H1 (cell line): Measurements from ENCODE around the gene SVIL. TPM values are rescaled to one million over a fixed set of nuclear protein-coding genes. Genes with fewer than 3 reads are reported as not detected.

Experiments
- CTCF ChIA-PET: fragments of 300-600 bp; sonication (Branson Sonifier 250); formaldehyde crosslinking; loops from one replicate; lab custom pipeline; 2021; ENCODE audit not compliant: partially characterized antibody; lab: Charles Lee
- POLR2A ChIA-PET: fragments of 300-600 bp; sonication (Branson Sonifier 250); formaldehyde crosslinking; loops from one replicate; lab custom pipeline; 2021; ENCODE audit warnings: inconsistent platforms; ENCODE audit not compliant: partially characterized antibody; lab: Charles Lee
- DNase-seq, 2 experiments: peaks; one replicate each; pipeline versions ENCODE4 v3.0.0 to v3.0.0-alpha.2; 2010 to 2022; ENCODE audit warnings: low spot score in 2 of 2, low read depth in 1 of 2, mixed read lengths in 1 of 2
- FAIRE-seq: peaks from 2 replicates; lab custom pipeline; 2011; peaks lifted over from hg19 to GRCh38; lab: Jason Lieb, UNC
- H2AFZ ChIP-seq: 2 replicates; pipeline ENCODE4 v1.8.1; 2012; ENCODE audit warnings: low read length, inconsistent platforms
- H2AK5ac ChIP-seq: 2 replicates; pipeline ENCODE4 v1.6.1; 2013; ENCODE audit warnings: low read depth, low read length
- H2BK120ac ChIP-seq: replicated peaks from 2 replicates; pipeline ENCODE3; 2013; ENCODE audit warnings: low read depth, low read length, inconsistent platforms
- H2BK12ac ChIP-seq: 2 replicates; pipeline ENCODE4 v1.6.1; 2013; ENCODE audit warnings: low read depth, low read length
- H2BK15ac ChIP-seq: 2 replicates; pipeline ENCODE4 v1.6.1; 2013; ENCODE audit warnings: low read length
- H2BK20ac ChIP-seq: 2 replicates; pipeline ENCODE4 v1.6.1; 2013; ENCODE audit warnings: low read length
- H2BK5ac ChIP-seq: 2 replicates; pipeline ENCODE4 v1.6.1; 2013; ENCODE audit warnings: low read depth, low read length
- H3K14ac ChIP-seq: 2 replicates; pipeline ENCODE4 v1.6.1; 2013; ENCODE audit warnings: inconsistent platforms; ENCODE audit not compliant: insufficient read length
- H3K18ac ChIP-seq: 2 replicates; pipeline ENCODE4 v1.6.1; 2013; ENCODE audit warnings: low read length; ENCODE audit errors: extremely low read depth
- H3K23ac ChIP-seq: 2 replicates; pipeline ENCODE4 v1.6.1; 2013; ENCODE audit warnings: inconsistent platforms; ENCODE audit not compliant: insufficient read length
- H3K23me2 ChIP-seq: 2 replicates; pipeline ENCODE4 v1.6.1; 2013; ENCODE audit warnings: low read depth, low read length
- H3K27ac ChIP-seq: 2 replicates; pipeline ENCODE4 v1.6.1; 2011; ENCODE audit warnings: low read depth, low read length, inconsistent platforms
- H3K27me3 ChIP-seq, 4 experiments: replicated peaks in 1 of 4; 1 replicate in 1 of 4; 2 replicates in 3 of 4; pipeline versions ENCODE4 v1.6.1 to v1.8.1; 2011 to 2013; ENCODE audit warnings: low read length in 3 of 4, mild to moderate bottlenecking in 3 of 4, inconsistent platforms in 2 of 4, mixed read lengths in 2 of 4, moderate library complexity in 1 of 4; ENCODE audit not compliant: control insufficient read depth in 3 of 4, insufficient read depth in 3 of 4; ENCODE audit errors: extremely low read depth in 1 of 4
- H3K36me3 ChIP-seq, 4 experiments: 2 replicates each; pipeline versions ENCODE4 v1.6.1 to v1.8.1; 2011 to 2013; ENCODE audit warnings: mild to moderate bottlenecking in 4 of 4, low read length in 3 of 4, moderate library complexity in 2 of 4, control low read depth in 1 of 4, inconsistent platforms in 1 of 4; ENCODE audit not compliant: insufficient read depth in 4 of 4, control insufficient read depth in 2 of 4
- H3K4ac ChIP-seq: replicated peaks from 2 replicates; pipeline ENCODE3; 2013; ENCODE audit warnings: low read length, low read depth, mixed read lengths, inconsistent platforms; ENCODE audit not compliant: insufficient read length
- H3K4me1 ChIP-seq, 4 experiments: replicated peaks in 1 of 4; 1 replicate in 1 of 4; 2 replicates in 3 of 4; pipeline versions ENCODE4 v1.6.1 to v1.8.1; 2011 to 2013; ENCODE audit warnings: low read length in 3 of 4, inconsistent platforms in 2 of 4, mixed read lengths in 1 of 4; ENCODE audit not compliant: insufficient read depth in 4 of 4, control insufficient read depth in 3 of 4
- H3K4me2 ChIP-seq, 2 experiments: 2 replicates each; pipeline versions ENCODE4 v1.6.1 to v1.8.1; 2011 to 2013; ENCODE audit warnings: low read depth in 2 of 2, low read length in 2 of 2, control low read depth in 1 of 2, inconsistent platforms in 1 of 2, mild to moderate bottlenecking in 1 of 2; ENCODE audit not compliant: insufficient read depth in 1 of 2
- H3K4me3 ChIP-seq, 4 experiments: fragments of 200-600, 300-600 bp in 1 of 4; sonication (generic), shearing (Covaris generic), sonication (Bioruptor Twin) in 1 of 4; 2 replicates each; pipeline versions ENCODE4 v1.5.1 to v1.8.1; 2011 to 2016; ENCODE audit warnings: low read length in 4 of 4, low read depth in 3 of 4, control low read depth in 2 of 4, inconsistent platforms in 2 of 4, mild to moderate bottlenecking in 2 of 4, mixed read lengths in 1 of 4, moderate library complexity in 1 of 4; ENCODE audit not compliant: insufficient read depth in 2 of 4; ENCODE audit errors: extremely low read depth in 1 of 4
- H3K56ac ChIP-seq: replicated peaks from 2 replicates; pipeline ENCODE3; 2013; ENCODE audit warnings: low read depth, mild to moderate bottlenecking, mixed read lengths, low read length, inconsistent platforms; ENCODE audit not compliant: insufficient read length
- H3K79me1 ChIP-seq: 2 replicates; pipeline ENCODE4 v1.6.1; 2013; ENCODE audit warnings: low read depth, low read length, control low read depth
- H3K79me2 ChIP-seq, 2 experiments: 2 replicates each; pipeline versions ENCODE4 v1.6.1 to v1.8.1; 2012 to 2013; ENCODE audit warnings: low read length in 2 of 2, mild to moderate bottlenecking in 2 of 2, inconsistent platforms in 1 of 2; ENCODE audit not compliant: insufficient read depth in 2 of 2, control insufficient read depth in 1 of 2
- H3K9ac ChIP-seq, 4 experiments: replicated peaks in 1 of 4; 1 replicate in 1 of 4; 2 replicates in 3 of 4; pipeline versions ENCODE4 v1.6.1 to v1.8.1; 2011 to 2013; ENCODE audit warnings: low read depth in 3 of 4, low read length in 3 of 4, control low read depth in 2 of 4, mild to moderate bottlenecking in 2 of 4, moderate library complexity in 2 of 4, inconsistent platforms in 1 of 4; ENCODE audit errors: extremely low read depth in 1 of 4
- H3K9me3 ChIP-seq, 2 experiments: 2 replicates each; pipeline versions ENCODE4 v1.6.1 to v1.8.1; 2012 to 2013; ENCODE audit warnings: mild to moderate bottlenecking in 2 of 2, moderate library complexity in 2 of 2, control low read depth in 1 of 2, inconsistent platforms in 1 of 2, low read depth in 1 of 2, low read length in 1 of 2, mixed read lengths in 1 of 2; ENCODE audit not compliant: insufficient read depth in 2 of 2
- H4K20me1 ChIP-seq, 2 experiments: replicated peaks in 1 of 2; 2 replicates each; pipeline versions ENCODE3 to v1.8.1; 2011 to 2013; ENCODE audit warnings: inconsistent platforms in 2 of 2, low read length in 2 of 2, mild to moderate bottlenecking in 1 of 2; ENCODE audit not compliant: insufficient read depth in 2 of 2, control insufficient read depth in 1 of 2
- H4K5ac ChIP-seq: 2 replicates; pipeline ENCODE4 v1.6.1; 2013; ENCODE audit warnings: low read length, low read depth, mixed read lengths, inconsistent platforms; ENCODE audit not compliant: insufficient read length
- H4K8ac ChIP-seq: 2 replicates; pipeline ENCODE4 v1.8.0; 2013; ENCODE audit warnings: mild to moderate bottlenecking, moderate library complexity, low read length, inconsistent platforms; ENCODE audit not compliant: insufficient read depth; ENCODE audit errors: extremely low read depth
- H4K91ac ChIP-seq: replicated peaks from 2 replicates; pipeline ENCODE3; 2013; ENCODE audit warnings: low read length, mixed read lengths, inconsistent platforms; ENCODE audit not compliant: insufficient read length
- CTBP2 ChIP-seq: IDR thresholded peaks from 2 replicates; pipeline ENCODE4 v1.7.0; 2011; ENCODE audit warnings: borderline replicate concordance, mild to moderate bottlenecking, moderate library complexity, mixed read lengths, low read length; ENCODE audit not compliant: insufficient read depth, insufficient read length
- EZH2 ChIP-seq: fragments of 200-600 bp; sonication (generic); IDR thresholded peaks from 2 replicates; pipeline ENCODE4 v1.7.1; 2012; ENCODE audit warnings: low read depth, mild to moderate bottlenecking, moderate library complexity, low read length, inconsistent platforms; ENCODE audit not compliant: severe bottlenecking
- GTF2F1 ChIP-seq: IDR thresholded peaks from 2 replicates; pipeline ENCODE4 v1.6.1; 2012; ENCODE audit warnings: low read depth, low read length, improper control_type of control experiment, borderline replicate concordance
- POLR2AphosphoS5 ChIP-seq: IDR thresholded peaks from 2 replicates; pipeline ENCODE4 v1.6.1; 2011; ENCODE audit warnings: low read depth, low read length
- RFX5 ChIP-seq: IDR thresholded peaks from 2 replicates; pipeline ENCODE4 v1.6.1; 2011; ENCODE audit warnings: low read depth, low read length, improper control_type of control experiment, borderline replicate concordance
- TEAD4 ChIP-seq: IDR thresholded peaks from 2 replicates; pipeline ENCODE4 v1.6.1; 2012; ENCODE audit warnings: low read depth, low read length, inconsistent platforms, mixed read lengths
- WGBS, 2 experiments: shearing (Covaris generic) in 1 of 2; methylation state at CpG; one replicate each; pipeline versions ENCODE4 v1.1.6 to v1.1.7; 2013 to 2015; ENCODE audit warnings: low lambda C conversion rate in 2 of 2, mixed read lengths in 2 of 2, inconsistent platforms in 1 of 2, low coverage in 1 of 2, missing lambda C conversion rate in 1 of 2; ENCODE audit not compliant: insufficient replicate concordance in 2 of 2, insufficient coverage in 1 of 2, insufficient read length in 1 of 2; ENCODE audit errors: extremely low coverage in 1 of 2, missing lambda C conversion rate in 1 of 2; 5-methylcytosine and 5-hydroxymethylcytosine counted together
- polyA plus RNA-seq, 7 experiments: library from polyadenylated mRNA; depleted of rRNA in 3 of 7; stranded (reverse) in 5 of 7; unstranded in 2 of 7; fragments of >200 nt in 5 of 7; fragments of 200-250 nt in 2 of 7; gene quantifications; 1 replicate in 5 of 7; 2 replicates in 1 of 7; 4 replicates in 1 of 7; pipeline versions ENCODE4 v1.2.1 to v1.2.3, GENCODE V29; 2011 to 2013; ENCODE audit warnings: missing spikeins in 2 of 7, mixed read lengths in 2 of 7
- total RNA-seq: library from RNA; stranded (reverse); fragmentation: NEBNext Ultra II Directional; extraction: Animal tissue kit (Norgen Biotek cat#: 25700); gene quantifications from 2 replicates; pipeline ENCODE4 v1.2.1, GENCODE V29; 2021

Gene SVIL
- total and polyA plus RNA-seq, 2 of the 8 experiments (the other 6 are each of a cell fraction or from before 2014, with no cell fraction given) = 4.7 to 15.4 TPM

- H3K14ac ChIP-seq = no peak overlapping the region
- no peak overlapping the region for H2BK5ac ChIP-seq
- no peaks in the 10 kb centered on the region; a peak in 1 of 7 replicates for H3K4me1 ChIP-seq
- WGBS, 2 experiments = 64% methylated on average over 4 of the region's 4 CpGs; no CpG with 5 or more reads in 1 of the 2 experiments
- H3K4ac ChIP-seq = no peak overlapping the region
- H4K91ac ChIP-seq = no peak overlapping the region
- no peaks in the 10 kb centered on the region for H3K79me1 ChIP-seq
- no peak overlapping the region for H3K56ac ChIP-seq
- no peak for FAIRE-seq
- no peak overlapping the region for H3K4me3 ChIP-seq
- H3K27me3 ChIP-seq = no peaks in the 10 kb centered on the region
- H3K36me3 ChIP-seq = no peaks in the 10 kb centered on the region
- H4K20me1 ChIP-seq = no peaks in the 10 kb centered on the region
- H4K5ac ChIP-seq = no peak overlapping the region
- no peak overlapping the region for H3K4me2 ChIP-seq
- no peak overlapping the region for H2BK20ac ChIP-seq
- H3K18ac ChIP-seq = no peak overlapping the region
- no peaks in the 10 kb centered on the region for H3K23me2 ChIP-seq
- H2BK15ac ChIP-seq = no peak overlapping the region
- H3K79me2 ChIP-seq = no peaks in the 10 kb centered on the region
- ChIA-PET POLR2A (interaction anchor here (0.6 kb wide), 1 partner anchor 386 kb away, joined by 3 read pairs; no protein-coding TSS in a partner anchor), CTCF (interaction anchor here (0.6 to 2.7 kb wide), 11 partner anchors 9 to 1188 kb away, joined by 3 to 13 read pairs (median 4); no protein-coding TSS in a partner anchor)
- no peak for TF ChIP-seq EZH2
- TF ChIP-seq RFX5 = no peak
- no peak for TF ChIP-seq CTBP2
- TF ChIP-seq GTF2F1 = no peak
- no peak for TF ChIP-seq POLR2AphosphoS5
- no peak for TF ChIP-seq TEAD4
- H2AFZ ChIP-seq = no peak overlapping the region
- no peak overlapping the region for H3K9ac ChIP-seq
- H2BK120ac ChIP-seq = no peak overlapping the region
- H3K27ac ChIP-seq = no peak overlapping the region
- H2AK5ac ChIP-seq = no peak overlapping the region
- no peak overlapping the region for H4K8ac ChIP-seq
- H3K23ac ChIP-seq = no peak overlapping the region
- no peaks in the 10 kb centered on the region for H3K9me3 ChIP-seq
- DNase-seq = no peak
- no peak overlapping the region for H2BK12ac ChIP-seq
Measured at GRCh38 chr10:29451946-29452345, 182.8 kb downstream of the SVIL start.
